HG03175 (cell line): ENCODE measurements around the gene AP1S1.

Experiments
- ATAC-seq: cut with Tn5 transposase; IDR thresholded peaks from one replicate; pipeline ENCODE4 v1.9.1; 2021; ENCODE audit warnings: mild to moderate bottlenecking, moderate library complexity; ENCODE audit not compliant: unreplicated experiment

The AP1S1 gene

DNA sequence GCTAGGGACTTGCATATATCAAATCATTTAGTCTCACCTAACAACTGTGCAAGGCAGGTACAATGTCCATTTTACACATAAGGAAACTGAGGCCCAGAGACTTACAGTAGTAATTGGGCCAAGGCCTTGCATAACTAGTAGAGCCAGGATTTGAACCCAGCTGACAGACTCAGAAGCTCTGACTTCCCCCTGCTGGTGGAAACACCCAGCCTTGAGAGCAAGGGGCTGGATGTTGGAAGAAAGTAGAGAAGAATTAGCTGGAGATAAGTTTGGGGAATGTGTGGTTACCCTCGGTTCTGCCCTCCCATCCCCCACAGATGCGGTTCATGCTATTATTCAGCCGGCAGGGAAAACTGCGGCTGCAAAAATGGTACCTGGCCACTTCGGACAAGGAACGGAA is 2.0 kb downstream of the AP1S1 start:
- no peak for ATAC-seq

DNA sequence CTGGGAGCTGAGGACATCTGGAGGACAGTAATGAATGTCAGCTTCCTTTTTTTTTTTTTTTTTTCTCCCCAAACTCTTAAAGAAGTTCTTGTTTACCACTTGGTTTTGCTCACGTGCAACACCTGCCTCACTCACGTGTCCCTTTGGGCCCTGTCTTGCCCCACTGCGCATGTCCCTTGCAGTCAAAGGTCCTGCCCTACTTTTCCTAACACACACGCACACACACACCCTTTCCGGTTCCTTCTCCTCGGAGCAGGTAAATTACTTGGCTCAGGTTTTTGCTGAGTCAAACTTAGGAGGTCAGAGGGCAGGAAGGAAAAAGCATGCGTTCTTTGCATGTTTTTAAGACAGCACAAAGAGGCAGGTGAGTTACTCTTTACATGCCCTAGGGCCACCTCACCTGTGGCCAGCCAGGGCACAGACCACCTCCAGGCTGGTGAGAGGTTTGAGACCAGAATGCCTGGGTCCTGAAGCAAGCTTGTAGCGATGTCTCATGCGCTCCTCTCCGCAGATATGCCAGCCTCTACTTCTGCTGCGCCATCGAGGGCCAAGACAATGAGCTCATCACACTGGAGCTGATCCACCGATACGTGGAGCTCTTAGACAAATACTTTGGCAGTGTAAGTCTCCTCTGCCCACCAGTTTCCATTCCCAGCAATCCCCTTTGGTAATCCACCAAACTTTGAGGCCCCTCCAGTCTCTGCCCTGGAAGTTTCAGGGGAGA is 2.8 kb downstream of the AP1S1 start:
- ATAC-seq: no peak

DNA sequence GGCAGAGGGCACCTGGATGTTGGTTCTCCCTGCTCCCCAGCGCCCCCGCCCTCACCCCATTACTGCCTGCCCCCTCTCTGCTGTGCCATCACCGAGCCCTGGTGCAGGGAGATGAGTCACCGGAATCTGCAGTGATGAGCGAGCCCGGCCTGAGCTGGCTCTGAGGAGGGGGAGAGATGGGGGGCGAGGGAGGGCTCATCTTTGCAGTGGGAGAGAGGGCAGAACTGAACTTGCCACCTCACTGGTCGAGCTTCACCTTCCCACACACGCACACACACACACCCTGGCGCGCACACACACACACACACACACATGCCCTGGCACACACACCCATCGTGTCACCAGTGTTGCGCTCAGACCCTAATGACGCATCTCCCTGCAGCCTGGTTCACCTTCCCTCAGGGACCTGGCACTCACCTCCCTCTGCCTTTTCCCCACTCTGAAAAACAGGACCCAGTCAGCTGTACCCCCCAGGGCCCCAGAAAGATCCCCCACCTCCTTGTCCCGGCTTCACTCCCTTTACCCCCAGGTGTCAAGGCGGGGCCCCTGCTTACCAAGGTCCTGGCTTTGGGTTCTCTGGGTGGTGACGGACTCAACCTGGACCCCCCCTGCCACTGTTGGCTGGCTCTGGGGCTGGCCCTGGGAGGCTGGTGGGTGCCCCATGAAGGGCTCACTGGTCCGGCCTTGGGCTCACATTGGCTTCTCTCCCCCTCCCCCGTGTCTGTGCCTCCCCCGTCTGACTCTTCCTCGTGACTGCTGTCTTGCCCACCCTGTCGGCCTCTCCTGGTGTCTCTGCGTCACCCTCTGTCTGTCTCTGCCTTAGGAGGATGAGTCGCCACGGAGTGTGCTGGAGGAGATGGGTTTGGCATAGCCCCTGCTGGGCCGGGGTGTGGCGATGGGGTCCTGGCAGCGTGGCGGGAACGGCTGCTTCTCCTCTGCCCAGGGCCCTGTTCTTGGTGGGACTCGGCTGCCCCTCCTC is 5.7 kb downstream of the AP1S1 start:
- no peak for ATAC-seq

DNA sequence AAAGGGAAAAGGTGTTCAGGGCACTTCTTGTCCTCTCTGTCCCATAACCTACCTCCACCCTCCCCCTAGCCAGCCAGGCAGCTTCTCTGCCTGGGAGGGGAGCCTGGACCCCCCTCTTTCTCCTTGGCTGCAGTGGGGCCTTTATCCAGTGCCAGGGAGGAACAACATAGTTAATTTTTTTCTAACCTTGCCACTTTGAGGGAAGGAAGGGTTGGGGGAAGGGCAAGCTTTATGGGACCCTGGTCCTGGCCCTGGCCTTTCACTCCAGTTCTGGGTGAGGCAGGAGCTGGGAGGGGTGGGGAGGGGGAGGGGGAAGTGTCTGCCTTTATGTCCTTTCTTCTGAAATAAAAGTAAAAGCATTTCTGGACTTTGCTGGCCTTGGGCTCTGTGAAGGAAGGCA is 6.6 kb downstream of the AP1S1 start:
- ATAC-seq: no peak

DNA sequence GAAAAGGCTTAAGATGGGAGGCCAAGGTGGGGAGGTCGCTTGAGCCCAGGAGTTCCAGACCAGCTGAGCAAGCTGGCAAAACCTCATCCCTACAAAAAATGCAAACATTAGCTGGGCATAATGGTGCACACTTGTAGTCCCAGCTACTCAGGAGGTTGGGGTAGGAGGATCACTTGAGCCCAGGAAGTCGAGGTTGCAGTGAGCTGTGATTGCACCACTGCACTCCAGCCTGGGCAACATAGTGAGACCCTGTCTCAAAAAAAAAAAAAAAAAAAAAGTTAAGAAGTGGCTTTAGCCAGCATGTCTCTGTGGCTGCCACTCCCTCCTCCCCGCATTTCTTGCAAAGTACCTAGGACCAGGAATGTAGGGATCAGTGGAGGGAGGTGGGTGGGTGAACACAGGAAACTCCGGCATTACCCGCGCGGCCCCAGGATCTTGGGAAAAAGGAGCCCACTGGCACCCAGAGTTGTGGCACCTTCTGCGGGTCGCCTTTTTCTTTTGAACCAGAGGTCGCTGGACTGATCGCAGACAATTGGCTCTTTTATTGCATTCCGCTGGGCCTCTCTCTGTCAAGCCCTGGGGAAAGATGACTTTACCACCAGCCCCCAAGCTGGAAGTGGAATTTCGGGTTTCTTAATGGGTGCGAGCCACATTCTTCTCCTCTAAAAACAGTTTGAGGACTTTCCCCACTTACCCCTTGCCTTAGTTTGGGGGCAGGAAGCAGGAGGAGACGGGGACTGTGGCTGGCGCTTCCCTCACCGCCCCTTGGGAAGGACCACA is 7.6 kb downstream of the AP1S1 start:
- ATAC-seq: no peak

DNA sequence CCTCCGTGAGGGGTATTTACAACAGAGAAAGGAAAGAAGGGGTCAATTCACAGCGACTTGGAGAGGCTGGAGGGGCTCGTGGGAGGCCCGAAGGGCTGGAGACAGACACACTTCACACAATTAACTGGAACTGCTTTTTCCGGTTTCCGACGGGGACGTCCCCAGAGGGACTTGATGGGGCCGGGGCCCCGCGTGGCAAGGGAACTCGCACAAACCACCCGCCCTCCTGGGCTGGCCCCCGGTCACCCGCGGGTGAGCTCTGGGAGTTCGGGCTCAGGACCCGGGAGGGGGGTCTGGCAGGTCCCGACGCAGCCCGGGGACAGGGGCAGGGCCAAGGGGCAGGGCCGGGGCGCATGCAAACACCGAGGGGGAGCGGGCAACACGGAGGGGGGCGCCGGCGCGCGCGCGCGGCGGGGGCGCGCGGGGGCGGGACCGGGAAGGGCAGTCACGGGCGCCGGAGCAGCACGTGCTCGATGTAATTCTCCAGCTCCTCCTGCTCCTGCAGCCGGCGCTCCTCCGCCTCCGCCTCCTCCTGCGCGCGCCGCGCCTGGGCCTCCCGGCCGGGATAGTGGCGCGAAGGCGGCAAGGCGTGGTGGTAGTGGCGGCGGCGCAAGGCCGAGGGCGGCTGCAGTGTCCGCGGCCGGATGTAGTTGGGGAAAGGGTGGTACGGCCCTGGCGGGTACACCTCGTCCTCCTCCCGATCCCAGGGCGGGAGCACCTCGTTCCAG is 8.4 kb downstream of the AP1S1 start:
- no peak for ATAC-seq

DNA sequence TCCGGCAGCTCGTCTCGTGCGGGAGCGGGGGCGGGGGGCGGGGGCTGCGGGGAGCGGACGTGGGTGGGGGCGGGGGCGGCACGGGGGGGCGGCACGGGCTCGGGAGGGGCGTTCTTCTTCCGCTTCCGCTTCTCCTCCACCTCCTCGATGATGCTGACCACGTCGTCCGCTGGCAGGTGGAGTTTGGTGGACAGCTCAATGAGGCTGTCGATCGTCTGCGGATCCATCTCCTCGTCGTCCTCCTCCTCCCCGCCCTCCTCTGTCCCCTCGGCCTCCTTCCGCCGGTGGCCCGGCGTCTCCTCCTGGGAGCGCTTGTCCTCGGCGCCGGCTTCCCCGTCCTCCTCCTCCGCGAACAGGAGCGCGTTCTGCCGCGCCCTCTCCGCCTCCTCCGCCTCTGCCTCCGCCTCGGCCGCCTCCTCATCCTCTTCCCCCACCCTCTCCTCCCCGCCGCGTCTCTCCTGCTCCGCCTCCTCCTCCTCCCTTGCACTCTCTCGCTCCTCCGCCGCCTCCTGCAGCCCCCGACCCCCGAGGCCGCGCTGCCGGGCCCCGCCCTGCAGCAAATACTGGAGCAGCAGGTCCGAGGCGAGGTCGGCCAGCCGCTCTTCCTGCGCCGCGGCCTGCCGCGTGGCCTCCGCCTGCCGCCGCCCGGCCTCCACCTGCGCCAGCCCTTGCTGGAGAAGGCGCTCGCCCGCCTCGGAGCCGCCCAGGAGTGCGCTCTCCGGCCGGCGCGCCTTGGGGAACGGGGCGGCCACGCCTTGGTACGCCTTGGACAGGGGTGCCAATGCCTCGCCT is 9.2 kb downstream of the AP1S1 start:
- no peak for ATAC-seq

DNA sequence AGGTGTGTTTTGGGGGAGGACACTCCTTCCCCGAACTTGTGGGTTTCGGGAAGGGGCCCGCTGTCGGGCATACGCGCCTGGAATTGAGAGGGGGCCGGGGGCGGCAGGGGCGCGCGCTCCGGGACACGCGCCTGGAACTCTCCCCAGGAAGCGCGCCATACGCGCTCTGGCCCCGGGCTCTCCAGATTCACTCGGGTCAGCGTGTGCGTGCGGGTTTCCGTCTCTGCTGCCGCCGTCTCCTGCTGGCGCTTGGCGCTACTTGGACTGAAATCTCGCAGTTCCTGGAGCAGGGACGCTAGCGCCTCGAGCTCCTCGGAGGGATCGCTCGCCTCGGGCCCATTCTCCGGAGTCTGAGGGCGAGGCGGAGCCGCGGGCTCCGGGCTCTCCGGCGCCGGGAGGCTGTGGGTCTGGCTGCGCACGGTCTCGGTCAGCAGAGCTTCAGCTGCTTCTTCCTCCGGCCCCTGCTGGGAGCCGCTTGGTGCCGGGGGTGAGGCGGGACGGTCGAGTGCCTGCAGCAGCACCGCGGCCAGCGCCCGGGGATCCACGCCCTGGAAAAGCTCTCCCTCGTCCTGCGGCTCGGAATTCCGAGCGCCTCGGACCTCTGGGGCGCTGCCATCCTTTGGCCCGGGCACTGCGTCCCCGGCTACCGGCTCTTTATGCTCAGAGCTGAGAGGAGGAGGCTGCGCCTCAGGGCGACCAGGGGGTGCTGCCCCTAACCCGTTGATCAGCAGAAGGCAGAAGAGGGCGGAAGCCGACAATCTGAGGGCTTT is 10.0 kb downstream of the AP1S1 start:
- no peak for ATAC-seq

DNA sequence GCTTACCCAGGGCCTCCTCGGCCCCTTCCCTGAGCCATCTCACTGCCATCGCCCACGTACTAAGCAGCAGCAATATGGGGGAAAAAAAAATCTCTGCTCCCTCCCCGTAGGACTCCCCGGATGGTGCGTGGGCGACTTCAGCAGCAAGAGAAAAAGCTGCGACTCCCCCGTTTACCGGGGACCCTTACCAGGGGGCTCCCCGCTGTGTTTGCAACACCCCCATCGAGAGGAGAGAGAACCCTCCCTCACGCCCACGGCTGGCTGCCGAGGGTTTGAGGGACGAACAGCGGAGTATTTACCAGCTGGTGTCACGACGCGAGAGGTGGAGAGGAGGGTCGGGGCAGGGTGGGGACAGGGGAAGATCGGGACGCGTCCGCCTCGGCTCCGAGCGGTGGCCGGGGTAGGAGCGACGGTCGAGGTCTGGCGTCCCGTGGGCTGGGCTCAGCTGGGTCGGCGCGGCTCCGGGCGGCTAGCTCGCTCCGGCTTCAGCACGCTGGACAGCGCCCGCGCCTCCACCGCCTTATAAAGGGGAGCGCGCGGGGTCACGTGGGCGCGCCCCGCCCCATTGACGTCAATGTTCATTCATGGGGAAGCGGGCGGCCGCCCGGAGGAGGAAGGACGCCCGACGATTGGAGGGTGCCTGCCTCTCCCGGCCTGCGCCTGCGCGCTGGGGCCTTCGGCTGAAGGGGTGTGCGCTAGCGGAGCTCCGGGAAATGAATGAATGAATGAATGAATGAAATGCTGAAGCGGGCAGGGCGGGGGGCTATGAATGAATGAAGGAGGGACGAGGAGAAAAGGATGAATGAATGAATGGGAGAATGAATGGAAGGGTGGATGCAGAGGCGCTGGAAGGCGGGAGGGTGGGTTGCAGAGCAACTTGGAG is 11.0 kb downstream of the AP1S1 start, which contains the start of gene VGF:
VGF (minus strand) TSS at position 495 of the 883 bp plus-strand sequence. CDS start 726 bp downstream, outside the sequence.
- peak; percentile 66 for ATAC-seq

DNA sequence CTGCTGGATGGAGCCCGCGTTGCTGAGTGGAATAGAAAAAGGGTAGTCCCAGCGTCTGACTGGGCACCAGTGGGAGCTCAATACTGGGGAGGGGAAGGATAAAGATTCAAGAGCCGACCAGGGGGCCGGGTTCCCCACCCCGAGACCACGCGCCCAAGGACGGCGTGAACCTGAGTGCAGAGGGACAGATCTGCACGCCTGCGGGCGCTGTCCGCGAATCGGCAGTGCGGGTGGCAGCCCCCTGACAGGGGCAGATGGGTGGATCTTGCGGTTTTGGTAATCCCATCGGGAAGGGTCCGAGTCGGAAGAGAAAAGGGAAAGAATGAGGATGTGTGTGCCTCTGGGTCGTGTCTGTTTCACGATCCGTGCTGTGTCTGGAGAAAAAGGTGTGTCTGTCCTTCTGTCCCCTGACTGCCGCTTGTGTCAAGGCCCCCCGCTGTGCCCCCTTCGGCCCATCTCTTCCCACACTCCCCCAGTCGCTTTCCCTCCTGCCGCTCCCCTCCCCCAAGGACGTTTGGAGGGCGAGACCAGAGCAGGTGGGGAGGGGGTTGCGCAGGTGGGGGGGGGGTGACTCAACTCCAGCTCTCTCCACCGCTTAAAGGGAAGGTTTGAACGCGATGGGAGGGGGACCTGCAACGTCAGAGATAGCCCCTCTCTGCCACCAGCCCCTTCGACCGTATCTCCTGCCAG is 11.8 kb downstream of the AP1S1 start:
- ATAC-seq: no peak

DNA sequence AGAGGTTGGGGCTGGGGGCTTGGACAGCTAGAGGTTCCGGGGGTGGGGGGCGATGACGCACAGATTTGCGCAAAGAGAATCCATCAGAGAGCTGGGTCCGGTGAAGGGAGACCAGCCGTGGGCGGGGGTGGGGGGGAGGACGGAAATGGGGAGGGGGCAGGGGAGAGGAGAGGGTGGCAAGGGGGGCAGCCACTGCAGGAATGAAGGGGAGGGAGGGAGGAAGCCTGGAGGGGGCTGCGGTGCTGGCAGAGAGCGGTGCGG is 12.3 kb downstream of the AP1S1 start:
- no peak for ATAC-seq

DNA sequence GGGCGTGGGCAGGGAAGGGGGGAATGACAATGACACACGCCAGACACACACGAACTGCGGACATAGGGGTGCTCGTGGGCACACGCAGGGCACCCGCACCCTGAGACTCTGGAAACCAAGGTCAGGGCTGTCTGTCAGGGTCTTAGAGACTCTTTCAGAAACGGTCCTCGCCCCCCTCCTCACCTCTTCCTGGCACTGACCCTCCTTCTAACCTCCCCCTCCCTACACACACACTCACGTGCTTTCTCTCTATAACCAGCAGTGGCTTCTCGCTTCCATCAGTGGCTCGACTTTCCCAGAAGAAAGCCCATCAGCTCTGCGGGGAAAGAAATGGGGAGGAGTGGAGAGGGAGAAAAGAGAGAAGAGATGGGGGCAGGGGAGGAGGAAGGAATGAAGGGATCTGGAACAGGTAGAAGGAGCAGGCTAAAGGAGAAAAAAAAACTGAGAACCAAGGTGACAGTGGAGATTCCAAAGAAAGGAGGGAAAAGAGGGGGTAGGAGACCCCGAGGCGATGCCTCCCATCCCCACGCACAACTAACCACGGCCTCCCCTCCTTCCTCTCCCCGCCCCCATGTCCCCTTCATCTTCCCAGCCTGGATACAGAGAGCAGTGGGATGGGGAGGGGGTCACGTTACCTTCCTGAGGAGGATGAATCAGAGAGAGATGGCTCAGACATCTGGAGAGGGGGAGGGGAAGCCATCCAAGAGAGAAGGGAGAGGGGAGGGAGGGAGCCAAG is 12.8 kb downstream of the AP1S1 start:
- no peak for ATAC-seq

DNA sequence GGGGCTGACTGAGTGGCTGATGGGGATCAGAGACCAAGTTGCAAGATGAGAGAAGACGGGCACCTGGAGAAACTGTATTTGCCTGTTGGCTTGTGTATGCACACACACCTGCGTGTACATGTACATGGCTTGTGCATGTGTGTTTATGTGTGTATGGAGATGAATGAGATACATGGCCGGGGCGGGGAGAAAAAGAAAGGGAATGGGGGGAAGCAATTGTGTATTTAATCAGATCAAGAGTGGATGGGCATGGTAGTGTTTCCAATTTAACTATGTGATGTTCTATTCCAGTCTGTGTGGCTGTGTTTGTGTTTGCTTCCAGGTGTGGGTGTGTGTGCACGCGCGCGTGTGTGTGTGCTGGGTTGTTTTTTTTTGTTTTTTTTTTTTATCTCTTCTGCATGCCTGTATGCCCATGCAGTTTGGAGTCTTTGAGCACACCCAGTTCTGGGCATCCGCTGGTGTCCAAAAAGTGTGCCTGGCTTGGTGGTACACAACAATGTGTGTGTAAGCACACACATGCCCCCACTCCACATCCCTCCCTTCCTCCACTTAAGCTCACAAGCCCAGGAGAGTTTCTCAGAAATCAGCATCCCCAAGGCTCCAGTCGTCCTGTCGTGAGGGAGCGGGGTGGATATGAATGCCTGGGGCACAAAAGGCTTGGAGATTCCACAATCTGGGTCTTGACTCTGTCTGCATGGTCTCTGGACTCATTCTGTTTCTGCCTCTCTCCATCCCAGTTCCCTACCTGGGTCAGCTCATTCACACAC is 13.6 kb downstream of the AP1S1 start:
- ATAC-seq: no peak

DNA sequence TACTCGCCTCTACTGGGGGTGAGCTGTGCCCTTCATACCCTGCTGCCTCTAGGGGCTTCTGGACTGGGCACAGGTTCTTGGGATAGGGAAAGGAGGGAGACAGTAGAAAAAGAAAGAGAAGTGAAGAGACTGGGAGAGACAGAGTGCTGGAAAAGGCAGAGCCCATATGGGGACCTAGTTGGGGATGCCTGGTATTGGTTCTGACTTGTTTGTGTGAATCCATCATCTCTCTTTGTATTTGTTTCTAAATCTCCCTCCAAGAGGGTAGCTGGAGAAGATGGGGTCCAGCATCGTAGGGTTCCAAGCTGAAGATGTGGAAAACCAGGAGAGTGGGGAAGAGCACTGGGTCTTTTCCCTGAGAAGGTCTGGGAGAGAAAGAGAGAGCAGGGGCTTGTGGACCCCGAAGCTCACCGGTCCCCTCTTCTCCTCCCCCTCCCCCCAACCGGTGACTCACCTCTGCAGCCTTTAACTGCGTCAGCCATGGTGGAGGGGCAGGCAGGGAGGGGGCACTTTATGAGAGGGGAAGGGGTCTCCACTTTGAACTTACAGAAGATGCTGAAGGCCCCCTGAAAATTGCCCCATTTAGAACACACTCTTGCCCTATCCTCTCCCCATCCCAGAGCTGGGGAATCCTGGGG is 14.3 kb downstream of the AP1S1 start:
- no peak for ATAC-seq

DNA sequence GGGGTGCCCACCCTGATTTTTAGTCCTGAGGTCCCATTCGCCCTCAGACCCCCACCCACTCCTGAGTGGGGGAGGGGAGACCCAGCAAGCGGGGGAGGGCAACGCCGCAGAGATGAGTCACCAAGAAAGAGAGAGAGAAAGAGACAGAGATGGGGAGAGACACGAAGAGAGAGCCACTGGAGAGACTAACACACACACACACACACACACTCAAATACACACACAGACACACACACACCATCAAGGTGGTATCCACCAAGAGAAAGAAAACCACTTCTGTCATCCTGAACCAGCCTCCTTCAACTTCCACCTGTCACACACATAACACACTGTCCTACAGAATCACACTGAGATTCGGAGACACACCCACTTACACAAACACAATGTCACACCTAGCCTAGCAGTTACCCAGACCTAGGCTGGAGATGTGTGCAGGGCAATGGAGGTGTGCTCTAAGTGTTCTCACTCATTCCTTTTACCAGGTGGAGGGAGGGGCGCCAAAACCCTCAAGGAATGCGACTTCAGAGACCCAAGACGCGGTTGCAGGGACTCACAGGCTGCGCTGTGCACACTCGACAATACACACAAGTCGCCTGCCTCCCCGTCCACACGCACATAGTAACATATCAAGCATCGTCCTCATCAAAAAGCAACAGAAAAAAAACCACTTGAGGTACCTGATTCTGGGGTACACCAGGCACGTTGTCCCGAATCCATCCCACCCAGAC is 15.0 kb downstream of the AP1S1 start:
- no peak for ATAC-seq
